ENCODE measurements around the gene HSD17B14.

DNA sequence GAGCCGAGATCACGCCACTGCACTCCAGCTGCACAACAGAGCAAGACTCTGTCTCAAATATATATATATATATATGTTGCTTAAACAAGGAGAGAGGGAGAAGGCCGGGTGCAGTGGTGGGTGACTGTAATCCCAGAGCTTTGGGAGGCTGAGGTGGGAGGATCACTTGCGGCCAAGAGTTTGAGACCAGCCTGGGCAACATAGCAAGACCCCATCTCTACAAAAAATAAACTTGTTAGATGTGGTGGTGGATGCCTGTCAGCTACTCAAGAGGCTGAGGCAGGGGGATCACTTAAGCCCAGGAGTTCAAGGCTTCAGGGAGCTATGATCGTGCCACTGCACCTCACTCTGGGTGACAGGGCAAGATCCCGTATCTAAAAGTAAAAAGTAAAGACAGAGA is 5.3 kb upstream of the HSD17B14 start:
- TF ChIP-seq, protein P1, sequence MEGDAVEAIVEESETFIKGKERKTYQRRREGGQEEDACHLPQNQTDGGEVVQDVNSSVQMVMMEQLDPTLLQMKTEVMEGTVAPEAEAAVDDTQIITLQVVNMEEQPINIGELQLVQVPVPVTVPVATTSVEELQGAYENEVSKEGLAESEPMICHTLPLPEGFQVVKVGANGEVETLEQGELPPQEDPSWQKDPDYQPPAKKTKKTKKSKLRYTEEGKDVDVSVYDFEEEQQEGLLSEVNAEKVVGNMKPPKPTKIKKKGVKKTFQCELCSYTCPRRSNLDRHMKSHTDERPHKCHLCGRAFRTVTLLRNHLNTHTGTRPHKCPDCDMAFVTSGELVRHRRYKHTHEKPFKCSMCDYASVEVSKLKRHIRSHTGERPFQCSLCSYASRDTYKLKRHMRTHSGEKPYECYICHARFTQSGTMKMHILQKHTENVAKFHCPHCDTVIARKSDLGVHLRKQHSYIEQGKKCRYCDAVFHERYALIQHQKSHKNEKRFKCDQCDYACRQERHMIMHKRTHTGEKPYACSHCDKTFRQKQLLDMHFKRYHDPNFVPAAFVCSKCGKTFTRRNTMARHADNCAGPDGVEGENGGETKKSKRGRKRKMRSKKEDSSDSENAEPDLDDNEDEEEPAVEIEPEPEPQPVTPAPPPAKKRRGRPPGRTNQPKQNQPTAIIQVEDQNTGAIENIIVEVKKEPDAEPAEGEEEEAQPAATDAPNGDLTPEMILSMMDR (IDR thresholded peaks at IDR 0.05) = no peak
- no peak for TF ChIP-seq POLR2A (IDR thresholded peaks at IDR 0.05)

All from uterus (tissue), 2 donors.